GM18517 (cell line): Measurements from ENCODE around the gene LCA5L.
"Not testable (repeated sequence)": the region's sequence is repeated elsewhere in the genome, so short reads cannot be mapped to it uniquely, and the experiment has no call there.

Source experiments
- ATAC-seq: cut with Tn5 transposase; IDR thresholded peaks from one replicate; pipeline ENCODE4 v1.9.1; 2021; ENCODE audit warnings: mild to moderate bottlenecking, moderate library complexity; ENCODE audit not compliant: unreplicated experiment

Gene LCA5L

DNA sequence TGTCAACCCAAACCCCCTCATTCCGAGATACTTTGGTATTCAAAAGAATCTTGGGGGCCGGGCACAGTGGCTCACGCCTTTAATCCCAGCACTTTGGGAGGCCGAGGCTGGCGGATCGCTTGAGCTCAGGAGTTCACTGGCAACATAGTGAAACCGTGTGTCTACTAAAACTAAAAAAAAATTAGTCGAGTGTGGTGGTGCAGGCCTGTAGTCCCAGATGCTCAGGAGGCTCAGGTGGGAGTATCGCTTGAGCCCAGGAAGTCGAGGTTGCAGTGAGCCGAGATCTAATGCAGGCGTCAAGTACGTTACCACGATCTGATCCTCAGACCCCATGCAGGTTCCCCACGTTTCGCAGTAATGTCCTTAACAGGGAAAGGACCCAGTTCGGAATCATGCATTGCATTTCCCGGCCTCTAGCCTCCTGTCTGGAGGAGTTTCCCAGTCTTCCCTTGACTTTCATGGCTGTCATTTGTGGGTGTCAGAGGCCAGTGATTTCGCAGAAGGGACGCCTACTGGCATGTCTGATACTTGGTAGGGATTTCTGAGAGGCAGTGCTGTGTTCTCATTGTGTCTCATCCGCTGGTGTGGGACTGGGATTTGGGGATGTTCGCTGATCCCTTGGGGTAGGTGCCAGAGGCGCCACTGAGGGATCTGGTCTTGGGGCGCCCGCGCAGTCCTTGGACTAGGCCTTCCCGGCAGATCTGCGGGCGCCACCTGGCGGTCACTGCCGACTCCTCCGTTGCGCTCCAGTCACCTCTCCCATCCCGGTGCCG is 57.4 kb downstream of the LCA5L start:
- peak; percentile 67 for ATAC-seq

DNA sequence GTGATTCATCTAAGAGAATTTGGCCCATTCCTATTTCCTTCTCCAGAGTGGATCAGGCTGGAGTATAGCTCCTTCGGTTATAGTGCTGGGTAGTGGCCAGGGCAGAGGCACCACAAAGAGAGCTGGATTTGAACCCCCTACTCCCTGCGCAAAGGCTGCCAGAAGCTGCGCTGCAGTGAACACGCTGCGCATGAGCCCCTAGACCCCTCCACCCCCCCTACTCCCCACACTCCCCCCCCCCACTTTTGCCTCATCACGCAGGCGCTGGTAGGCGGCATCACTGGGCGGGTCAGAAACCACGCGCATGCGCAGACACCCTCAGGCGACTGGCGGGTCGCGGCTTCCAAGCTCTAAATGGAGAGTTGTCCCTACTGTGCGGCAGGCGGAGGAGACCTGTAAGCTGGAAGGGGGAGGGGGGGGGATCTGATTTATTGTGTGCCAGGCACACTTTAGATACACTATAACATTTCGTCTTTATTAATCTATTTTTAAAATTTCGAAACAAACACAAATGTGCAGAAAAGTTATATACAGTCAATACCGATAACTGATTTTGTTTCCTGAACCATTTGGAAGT is 58.0 kb downstream of the LCA5L start:
- ATAC-seq = no peak

DNA sequence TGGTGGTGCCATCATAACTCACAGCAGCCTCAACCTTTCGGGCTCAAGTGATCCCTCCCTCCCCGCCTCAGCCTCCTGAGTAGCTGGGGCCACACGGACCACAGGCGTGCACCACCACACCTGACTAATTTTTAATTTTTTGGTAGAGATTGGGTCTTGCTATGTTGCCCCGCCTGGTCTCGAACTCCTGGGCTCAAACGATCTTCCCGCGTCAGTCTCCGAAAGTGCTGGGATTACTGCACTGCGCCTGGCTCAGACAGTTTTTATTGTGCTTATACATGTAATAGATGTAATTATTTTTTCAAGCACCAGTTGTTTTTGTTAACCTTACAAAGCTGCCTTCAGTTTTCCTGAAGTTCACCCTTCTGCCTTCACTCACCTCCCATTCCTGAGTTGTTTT is 58.7 kb downstream of the LCA5L start:
- no peak for ATAC-seq

DNA sequence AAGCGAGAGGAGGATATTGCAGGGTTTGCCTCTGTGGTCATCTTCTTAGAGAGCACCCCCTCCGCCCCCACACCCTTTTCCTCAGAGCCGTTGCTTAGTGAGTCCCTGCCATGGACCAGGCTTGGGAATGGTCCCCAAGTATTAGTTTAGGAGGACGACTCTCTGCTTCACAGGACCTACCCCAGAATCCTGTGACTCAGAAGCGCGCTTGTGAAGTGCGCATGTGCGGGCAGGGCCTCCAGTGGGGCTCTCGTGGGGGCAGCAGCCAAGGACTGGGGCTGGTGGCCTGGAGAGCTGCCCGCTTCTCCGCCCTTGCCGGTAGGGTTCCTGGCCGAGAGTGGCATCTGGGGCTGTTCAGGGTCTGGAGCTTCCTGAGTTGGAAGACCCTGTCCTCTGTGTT is 59.4 kb downstream of the LCA5L start:
- ATAC-seq = no peak

DNA sequence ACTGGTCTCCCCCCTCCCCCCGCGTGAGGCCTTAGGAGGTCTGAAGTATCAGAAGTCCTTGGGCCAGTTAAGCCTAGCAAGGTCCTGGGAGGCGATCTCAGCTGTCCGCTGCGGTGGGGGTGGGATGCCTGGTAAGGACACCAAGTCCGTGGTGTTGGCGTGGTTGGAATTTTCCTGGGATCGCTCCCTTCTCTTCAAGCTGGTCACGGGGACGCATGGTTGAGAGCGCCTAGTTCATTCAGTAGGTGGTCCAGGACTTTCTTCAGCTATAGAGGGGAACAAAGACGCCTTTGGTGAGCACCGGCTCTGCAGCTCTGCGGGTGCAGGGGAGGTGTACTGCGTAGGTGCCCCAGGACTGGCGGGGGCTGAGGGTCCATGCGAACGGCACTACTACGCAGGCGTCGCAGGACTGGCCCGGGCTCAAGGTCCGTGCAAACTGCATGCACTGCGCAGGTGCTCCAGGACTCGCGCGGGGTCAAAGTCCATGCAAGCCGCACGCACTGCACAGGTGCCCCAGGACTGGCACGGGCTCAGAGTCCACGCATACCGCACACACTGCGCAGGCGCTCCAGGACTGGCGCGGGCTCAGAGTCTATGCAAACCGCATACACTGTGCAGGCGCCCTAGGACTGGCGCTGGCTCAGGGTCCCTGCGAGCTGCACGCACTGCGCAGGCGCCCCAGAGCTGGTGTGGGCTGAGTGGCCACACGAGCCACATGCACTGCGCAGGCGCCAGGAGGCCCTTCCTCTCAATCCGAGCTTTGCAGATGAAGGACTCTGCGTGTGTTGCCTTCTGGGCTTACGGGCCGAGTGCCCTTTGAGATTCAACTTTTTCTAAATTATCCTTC is 60.1 kb downstream of the LCA5L start:
- no peak for ATAC-seq

DNA sequence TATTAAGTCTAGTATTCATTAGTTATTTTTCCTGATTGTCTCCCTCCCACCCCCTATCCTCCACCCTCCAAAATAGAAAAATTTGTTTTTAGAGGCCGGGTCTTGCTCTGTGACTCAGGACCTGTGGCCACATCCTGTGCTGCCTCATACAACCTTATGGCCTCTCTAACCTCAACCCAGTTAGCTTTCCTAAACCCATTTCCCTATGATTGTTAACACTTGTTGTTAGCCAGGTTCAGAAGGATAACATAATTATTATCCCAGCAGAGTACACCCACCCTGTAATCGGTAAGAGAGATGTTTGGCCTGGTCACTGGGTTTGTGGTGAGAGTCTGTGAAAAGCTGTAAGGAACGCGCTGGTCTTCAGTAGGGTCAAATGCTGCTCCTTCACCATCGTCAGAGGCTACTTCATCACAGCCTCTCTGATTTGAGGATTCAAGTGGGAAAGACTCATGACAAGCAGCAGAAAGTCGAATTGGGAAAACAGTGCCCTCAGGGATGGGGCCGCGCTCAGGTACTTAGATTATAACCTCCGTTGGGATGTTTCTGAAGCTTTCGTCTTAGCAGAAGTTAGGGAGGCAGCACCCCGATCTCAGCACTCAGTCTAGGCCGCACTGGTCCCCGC is 60.8 kb downstream of the LCA5L start:
- no peak for ATAC-seq

DNA sequence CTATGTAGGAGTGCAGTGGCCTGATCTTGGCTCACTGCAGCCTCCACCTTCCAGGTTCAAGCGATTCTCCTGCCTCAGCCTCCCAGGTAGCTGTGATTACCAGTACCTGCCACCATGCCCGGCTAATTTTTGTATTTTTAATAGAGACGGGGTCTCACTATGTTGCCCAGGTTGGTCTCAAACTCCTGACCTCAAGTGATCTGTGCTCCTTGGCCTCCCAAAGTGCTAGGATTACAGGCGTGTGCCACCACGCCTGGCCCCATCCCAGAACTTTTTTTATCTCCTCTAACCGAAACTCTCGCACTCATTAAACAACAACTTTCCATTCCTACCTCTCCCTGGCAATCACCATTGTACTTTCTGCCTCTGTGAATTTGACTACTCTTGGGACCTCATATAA is 63.5 kb downstream of the LCA5L start:
- ATAC-seq = not testable (repeated sequence)

DNA sequence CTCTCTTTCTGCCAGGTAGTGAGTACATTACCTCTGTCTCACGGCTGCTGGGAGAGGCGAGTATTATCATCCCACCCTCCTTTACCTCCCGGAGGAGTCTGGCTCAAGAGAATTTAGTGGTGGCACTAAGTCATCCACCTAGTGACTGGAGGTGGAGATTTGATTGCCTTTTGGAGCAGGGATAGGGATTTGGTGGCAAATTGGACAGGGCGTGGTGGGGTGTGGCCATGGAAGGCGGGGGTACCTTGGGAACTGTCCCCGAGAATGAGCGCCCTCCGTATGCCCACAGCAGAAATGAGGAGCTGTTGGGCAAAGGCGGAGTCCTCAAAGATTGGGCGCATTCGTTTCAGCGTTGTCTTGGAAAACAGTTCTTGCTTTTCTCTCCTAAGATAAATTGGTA is 64.6 kb downstream of the LCA5L start:
- no peak for ATAC-seq

DNA sequence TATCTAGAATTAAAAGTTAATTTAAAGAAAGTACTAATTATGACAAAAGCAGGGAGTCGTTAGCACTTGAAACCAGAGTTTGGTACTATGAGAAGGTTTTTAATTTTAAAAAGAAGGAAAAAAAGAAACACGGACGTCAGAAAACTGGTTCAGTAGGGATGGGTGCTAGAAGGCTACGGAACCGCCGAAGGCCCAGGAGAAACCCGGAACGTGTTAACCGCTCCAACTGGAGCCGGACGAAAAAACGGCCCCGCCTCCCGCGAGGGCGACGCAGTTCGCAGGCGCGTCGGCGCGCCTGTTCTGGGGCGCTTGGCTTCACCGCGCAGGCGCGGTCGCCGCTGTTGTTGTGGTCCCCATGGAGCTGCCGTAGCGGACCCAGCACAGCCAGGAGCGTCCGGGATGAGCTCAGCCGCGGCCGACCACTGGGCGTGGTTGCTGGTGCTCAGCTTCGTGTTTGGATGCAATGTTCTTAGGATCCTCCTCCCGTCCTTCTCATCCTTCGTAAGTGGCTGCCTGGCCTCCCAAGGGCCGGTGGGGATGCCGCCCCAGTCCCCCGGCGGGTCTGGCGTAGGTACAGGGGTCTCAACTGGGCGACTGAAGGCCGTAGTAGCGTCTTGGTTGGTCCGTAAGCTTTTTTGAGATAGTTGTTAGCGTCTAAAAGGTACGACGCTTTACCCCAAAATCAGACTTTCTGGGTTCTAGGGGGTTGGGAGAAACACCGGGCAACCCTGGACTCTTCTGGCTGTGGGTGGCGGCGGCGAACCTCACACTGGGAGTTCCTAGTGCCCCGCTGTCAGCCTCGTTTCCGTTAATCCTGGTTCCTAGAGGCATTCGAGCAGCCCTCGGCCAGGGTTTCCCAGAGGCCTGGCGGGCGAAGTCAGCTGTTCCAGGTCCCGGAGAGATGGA is 65.3 kb downstream of the LCA5L start:
- peak; percentile 85 for ATAC-seq

DNA sequence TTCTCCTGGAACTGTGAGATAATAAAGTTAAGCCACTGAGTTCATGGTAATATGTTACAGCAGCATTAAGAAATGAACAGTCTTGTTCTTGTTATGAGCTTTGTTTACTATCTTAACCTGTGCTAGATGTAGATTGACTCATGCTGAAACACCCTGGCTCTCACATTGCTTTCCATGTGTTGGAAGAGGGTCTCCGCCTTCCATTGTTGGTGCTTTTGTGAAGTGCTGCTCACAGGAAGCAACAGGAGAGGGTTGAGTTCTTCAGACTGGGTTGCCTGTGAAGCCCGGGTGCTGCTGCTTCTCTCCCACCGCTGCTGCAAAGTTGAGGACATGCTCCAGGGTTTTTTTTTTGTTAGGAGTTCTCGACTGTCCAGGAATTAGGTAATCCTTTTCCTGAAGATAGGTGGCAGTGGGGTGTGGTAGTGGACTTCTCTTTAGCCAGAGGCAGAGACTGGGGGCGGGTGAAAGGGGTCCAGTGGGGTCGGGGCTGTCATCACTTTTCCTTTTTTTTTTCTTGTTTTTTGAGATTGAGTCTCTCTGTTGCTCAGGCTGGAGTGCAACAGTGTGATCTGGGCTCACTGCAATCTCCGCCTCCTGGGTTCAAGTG is 68.0 kb downstream of the LCA5L start:
- ATAC-seq = no peak

DNA sequence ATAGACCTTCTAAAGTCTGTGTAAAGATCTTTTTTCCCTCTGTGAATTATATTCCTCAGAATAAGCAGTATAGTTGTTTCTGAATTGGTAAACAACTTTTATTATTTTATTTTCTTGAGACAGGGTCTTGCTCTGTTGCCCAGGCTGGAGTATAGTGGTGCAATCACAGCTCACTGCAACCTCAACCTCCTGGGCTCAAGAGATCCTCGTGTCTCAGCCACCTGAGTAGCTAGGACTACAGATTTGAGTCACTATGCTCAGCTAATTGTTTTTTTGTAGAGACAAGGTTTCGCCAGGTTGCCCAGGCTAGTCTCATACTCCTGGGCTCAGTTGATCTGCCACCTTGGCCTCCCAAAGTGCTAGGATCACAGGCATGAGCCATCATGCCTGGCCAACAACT is 70.1 kb downstream of the LCA5L start:
- no peak for ATAC-seq

DNA sequence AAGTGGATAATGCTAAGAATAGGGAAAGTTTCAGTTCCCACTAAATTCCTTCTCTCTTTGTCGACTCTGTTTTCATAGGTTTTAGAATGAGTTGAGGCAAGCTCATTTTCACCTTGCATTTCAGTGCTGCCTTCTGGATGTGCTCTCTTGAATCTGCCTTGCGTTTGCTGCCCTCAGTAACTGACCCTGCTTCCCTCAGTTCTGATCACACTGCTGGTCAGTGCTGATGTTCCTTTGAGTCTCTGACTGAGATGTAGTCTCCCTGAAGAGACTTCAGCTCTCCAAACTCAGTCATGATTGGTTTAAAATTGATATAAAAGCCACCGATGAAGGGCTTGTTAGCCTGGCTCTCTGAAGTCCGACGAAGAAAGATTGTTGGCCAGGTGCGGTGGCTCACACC is 71.5 kb downstream of the LCA5L start:
- no peak for ATAC-seq

DNA sequence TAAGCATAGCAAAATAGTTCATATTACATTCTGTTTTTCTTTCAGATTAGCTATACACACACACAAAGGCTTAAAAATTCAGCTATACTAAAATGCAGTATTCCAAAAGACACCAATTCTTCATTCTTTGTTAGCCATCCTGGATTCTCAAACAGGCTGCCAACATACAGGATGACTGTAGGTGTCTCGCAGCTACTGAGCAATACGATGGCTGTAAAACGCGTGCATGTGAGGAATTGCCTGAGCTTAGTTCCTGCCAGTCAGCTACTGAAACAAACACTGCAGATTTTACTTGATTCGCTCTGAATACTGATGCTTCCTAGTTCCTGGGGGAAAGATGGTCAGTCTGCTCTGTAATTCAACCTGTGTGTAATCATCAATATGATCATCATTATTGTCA is 71.9 kb downstream of the LCA5L start:
- ATAC-seq = no peak

DNA sequence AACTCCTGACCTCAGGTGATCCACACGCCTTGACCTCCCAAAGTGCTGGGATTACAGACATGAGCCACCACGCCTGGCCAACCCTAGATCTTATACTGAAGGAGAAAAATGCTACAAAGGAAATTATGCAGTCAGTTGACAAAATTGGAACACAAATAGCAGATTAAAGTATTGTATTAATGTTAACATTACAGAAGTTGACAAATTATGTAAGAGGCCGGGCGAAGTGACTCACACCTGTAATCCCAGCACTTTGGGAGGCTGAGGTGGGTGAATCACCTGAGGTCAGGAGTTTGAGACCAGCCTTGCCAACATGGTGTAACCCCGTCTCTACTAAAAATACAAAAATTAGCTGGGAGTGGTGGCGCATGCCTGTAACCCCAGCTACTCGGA is 75.7 kb downstream of the LCA5L start:
- not testable (repeated sequence) for ATAC-seq

DNA sequence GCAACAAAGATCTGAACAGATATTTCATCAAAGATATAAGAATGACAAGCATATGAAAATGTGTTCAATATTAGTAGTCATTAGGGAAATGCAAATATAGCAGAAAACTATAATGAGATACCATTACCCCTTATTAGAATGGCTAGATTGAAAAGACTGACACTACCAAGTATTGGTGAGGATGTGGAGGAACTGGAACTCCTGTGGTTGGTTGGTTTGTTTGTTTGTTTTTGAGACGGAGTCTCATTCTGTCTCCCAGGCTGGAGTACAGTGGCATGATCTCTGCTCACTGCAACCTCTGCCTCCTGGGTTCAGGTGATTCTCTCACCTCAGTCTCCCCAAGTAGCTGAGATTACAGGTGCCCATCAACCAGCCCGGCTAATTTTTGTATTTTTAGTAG is 77.8 kb downstream of the LCA5L start:
- no peak for ATAC-seq

DNA sequence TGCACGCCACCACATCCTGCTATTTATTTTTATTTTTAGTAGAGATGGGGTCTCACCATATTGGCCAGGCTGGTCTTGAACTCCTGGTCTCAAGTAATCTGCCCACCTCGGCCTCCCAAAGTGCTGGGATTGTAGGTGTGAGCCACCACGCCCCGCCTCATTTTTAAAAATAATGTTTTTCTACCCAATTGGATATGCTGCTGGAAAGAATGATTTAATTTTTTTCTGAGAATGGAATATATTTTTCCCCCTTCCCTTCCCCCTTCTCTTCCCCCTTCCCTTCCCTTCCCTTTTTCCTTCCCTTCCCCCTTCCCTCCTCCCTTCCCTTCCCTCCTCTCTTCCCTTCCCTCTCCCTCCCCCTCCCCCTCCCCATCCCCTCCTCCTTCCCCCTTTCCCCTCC is 79.0 kb downstream of the LCA5L start:
- no peak for ATAC-seq

DNA sequence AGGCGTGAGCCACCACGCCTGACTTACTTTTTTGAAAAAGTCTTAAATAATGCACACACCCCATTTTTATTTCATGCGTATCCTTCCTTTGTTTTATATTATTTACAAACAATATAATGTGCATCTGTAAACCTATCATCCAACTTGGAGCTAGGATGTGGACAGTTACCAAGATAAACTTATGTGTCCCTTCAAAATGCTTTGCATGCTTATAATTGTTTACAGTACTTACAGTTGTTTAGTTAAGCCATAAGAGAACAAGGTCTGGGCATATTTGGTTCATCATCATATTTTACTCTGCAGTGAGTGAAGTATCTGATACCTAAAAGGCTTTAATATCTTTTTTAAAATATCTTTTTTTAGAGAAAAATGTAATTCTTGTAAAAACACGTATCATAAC is 80.6 kb downstream of the LCA5L start:
- ATAC-seq = no peak

DNA sequence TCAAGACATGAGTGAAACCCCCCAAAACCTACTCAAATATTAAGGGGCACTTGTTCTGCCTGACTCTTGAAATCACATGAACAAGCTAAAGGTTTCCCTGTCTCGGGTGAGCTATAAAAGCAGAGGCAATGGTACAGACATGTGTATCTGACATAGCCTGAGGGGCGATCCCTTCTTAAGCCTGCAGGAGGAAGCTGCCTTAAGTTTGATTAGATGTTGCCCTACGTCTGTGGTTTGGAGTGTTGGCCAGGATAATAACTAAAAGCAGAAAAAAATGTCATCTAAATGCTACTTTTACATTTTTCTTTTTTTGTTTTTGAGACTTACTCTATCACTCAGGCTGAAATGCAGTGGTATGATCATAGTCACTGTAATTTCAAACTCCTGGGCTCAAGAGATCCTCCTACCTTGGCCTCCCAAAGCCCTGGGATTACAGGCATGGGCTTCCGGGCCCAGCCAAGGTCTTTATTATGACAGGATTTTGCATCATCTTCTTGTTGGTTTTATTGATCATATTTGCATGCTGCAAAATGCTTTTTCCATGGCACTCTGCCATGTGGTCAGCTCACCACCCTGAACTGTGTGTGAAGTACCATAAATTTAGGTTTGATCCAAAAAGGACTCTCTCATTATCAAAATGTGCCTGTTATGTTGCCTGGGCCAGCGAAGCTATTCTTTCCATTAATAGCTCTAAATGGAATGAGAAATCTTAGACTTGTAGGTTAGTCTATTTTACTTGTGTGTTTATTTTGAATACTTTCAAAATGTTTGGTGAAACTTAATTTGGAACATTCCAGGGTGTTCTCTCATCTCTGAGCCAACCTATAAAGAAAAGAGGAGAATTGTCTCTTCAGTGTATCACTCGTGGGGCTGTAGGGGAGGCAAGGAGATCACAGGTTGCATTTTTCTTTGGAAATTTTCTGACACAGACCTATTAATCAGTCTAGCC is 81.7 kb downstream of the LCA5L start:
- no peak for ATAC-seq

DNA sequence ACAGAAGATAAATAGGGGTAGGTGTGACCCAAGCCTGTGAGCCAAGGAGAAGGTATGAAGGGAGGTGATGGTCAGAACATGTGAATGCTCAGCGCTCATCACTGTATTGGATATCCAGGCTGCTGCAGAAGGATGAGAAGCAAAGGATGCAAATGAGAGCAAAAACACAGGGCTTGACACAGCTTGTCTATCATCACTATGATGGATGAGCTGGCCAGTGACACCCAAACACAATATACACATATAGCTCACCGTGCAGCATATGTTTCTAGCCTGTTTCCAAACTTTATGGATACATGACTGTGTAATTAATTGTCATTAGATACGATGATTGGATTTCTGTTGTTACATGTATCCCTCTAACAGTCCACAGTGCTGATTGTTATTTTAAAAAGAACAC is 82.8 kb downstream of the LCA5L start:
- ATAC-seq = no peak
